ENCODE results near the gene C19orf44. TPM values are rescaled to one million over a fixed set of nuclear protein-coding genes. Genes with fewer than 3 reads are reported as not detected.
"Not testable (repeated sequence)": the region's sequence is repeated elsewhere in the genome, so short reads cannot be mapped to it uniquely, and the experiment has no call there.

Gene C19orf44
- 4.6 TPM for polyA plus RNA-seq (2013, experiment 1 of 2)
- polyA plus RNA-seq (2013, experiment 2 of 2): 4.4 TPM

DNA sequence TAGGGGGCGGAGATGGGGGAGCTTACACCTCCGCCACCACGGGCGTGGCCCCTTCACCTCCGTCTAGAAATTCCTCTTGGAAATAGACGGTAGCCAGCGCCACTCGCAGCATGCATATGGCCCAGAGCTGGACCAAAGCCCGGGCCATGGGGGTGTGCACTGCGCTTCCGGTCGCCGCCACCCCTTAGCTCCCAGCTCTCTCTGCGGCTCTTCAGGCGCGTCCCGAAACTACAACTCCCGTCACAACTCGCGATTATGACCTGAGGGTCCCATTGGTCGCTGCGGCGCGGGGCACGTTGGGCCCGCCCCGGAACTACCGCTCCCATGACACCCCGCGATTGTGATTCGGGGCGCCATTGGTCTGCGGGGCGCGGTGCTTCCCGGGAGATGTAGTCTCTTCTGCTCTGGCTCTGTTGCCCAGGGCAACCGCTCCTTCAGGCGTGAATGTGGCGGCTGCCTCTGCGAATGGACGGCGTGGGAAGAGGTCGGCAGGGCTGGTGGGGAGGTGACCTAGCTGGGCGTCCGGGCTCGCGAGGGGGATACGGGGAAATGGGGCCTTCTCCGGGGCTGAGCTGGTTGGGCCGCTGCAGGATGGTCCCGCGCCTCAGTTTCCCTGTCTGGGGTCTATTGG lies at the start of gene C19orf44, which contains the start of gene CALR3:
Gene C19orf44, plus strand, starts transcription at position 413 of the 631 bp plus-strand sequence. CDS start 4,399 bp downstream, outside the sequence.
Gene CALR3, minus strand, starts transcription at position 186 of the 631 bp plus-strand sequence. Its CDS starts 38 bp downstream, at position 148.
- no peaks in the 10 kb centered on the region for H3K4me1 ChIP-seq (ENCODE audit: insufficient read depth, low read length)
- WGBS: 2% methylated on average over 52 of the region's 52 CpGs
- no peaks in the 10 kb centered on the region for H3K9me3 ChIP-seq (ENCODE audit: insufficient read depth, low read depth, low read length)
- peak within 1 kb of the TSS; percentile 73 for H3K4me3 ChIP-seq (ENCODE audit: low read length)
- H3K36me3 ChIP-seq (ENCODE audit: insufficient read depth, low read length): peaks cover 3% of the 10 kb centered on the region
- peak within 1 kb of the TSS; percentile 56; the same call in 1 of the 2 replicates for H3K27ac ChIP-seq (ENCODE audit: low read depth, low read length)
- no peaks in the 10 kb centered on the region for H3K27me3 ChIP-seq (ENCODE audit: insufficient read depth, low read length)
- H3K9ac ChIP-seq (ENCODE audit: low read depth, low read length): peak within 1 kb of the TSS; percentile 75

DNA sequence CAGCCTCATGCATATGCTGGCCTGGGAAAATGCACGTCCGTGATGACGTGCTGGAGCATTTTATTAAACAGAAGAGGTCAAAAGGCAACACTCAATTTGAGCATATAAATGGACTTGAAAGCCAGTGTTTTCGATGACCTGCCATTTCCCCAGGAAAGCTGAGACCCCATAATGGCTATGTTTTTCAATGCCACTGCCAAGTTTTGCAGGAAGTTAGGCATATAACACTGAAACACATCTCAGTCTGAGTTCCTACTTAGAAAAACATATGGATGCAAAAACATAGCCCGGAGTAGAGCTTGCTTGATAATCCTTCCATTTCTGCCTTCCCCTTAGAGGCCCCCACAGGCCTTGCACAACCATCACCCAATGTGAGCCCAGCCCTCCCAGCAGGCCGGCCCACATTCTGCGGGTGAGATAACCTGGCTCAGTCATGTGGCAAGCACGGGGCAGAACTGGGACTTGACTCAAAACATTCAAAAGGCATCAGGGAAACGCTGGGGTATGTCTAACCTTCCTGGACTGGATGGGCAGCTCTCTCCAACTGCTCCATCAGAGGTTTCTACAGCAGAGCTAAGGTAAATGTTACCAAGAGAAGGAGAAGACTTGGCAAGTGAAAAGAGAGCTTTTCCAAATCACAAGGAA lies 49.3 kb upstream of the C19orf44 start:
- no peaks in the 10 kb centered on the region; the same call in 1 of the 2 replicates for H3K36me3 ChIP-seq (ENCODE audit: insufficient read depth, low read length)
- H3K27ac ChIP-seq (ENCODE audit: low read depth, low read length): no peak overlapping the region
- peaks cover 9% of the 10 kb centered on the region; the same call in 1 of the 2 replicates for H3K4me1 ChIP-seq (ENCODE audit: insufficient read depth, low read length)
- 82% methylated on average over 9 of the region's 9 CpGs for WGBS
- no peaks in the 10 kb centered on the region for H3K27me3 ChIP-seq (ENCODE audit: insufficient read depth, low read length)
- H3K9me3 ChIP-seq (ENCODE audit: insufficient read depth, low read depth, low read length): no peaks in the 10 kb centered on the region
- no peak overlapping the region for H3K4me3 ChIP-seq (ENCODE audit: low read length)
- no peak overlapping the region for H3K9ac ChIP-seq (ENCODE audit: low read depth, low read length)

GRCh38 chr19:16448872-16449271 lies 47.3 kb upstream of the C19orf44 start:
- not testable (repeated sequence) for H3K27me3 ChIP-seq (ENCODE audit: insufficient read depth, low read length); H3K27ac ChIP-seq (ENCODE audit: low read depth, low read length); H3K36me3 ChIP-seq (ENCODE audit: insufficient read depth, low read length); H3K9ac ChIP-seq (ENCODE audit: low read depth, low read length); H3K4me1 ChIP-seq (ENCODE audit: insufficient read depth, low read length); H3K9me3 ChIP-seq (ENCODE audit: insufficient read depth, low read depth, low read length); H3K4me3 ChIP-seq (ENCODE audit: low read length)
- 95% methylated on average over 3 of the region's 3 CpGs for WGBS

GRCh38 chr19:16449330-16449961 lies 46.7 kb upstream of the C19orf44 start:
- Histone ChIP-seq H3K4me3 (ENCODE audit: low read length) (no peak overlapping the region), H3K4me1 (ENCODE audit: insufficient read depth, low read length) (peaks cover 9% of the 10 kb centered on the region; the same call in 1 of the 2 replicates), H3K36me3 (ENCODE audit: insufficient read depth, low read length) (no peaks in the 10 kb centered on the region; the same call in 1 of the 2 replicates), H3K27me3 (ENCODE audit: insufficient read depth, low read length) (no peaks in the 10 kb centered on the region), H3K9ac (ENCODE audit: low read depth, low read length) (no peak overlapping the region), H3K27ac (ENCODE audit: low read depth, low read length) (no peak overlapping the region), H3K9me3 (ENCODE audit: insufficient read depth, low read depth, low read length) (no peaks in the 10 kb centered on the region)
- WGBS: 94% methylated on average over 6 of the region's 6 CpGs

DNA sequence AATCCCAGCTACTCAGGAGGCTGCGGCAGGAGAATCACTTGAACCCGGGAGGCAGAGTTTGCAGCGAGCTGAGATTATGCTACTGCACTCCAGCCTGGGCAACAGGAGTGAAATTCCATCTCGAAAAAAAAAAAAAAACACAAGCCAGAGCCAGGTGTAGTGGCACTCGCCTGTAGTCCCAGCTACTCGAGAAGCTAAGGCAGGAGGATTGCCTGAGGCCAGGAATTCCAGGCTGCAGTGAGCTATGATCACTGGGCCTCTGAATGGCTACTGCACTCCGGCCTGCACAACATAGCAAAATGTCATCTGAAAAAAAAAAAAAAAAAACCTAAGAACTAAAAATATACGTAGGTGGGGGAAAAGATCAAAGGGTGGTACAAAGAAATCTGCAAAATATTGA lies 43.9 kb upstream of the C19orf44 start:
- H3K9ac ChIP-seq (ENCODE audit: low read depth, low read length): no peak overlapping the region
- no peaks in the 10 kb centered on the region for H3K27me3 ChIP-seq (ENCODE audit: insufficient read depth, low read length)
- 86% methylated on average over 6 of the region's 8 CpGs for WGBS
- no peaks in the 10 kb centered on the region; the same call in 1 of the 2 replicates for H3K36me3 ChIP-seq (ENCODE audit: insufficient read depth, low read length)
- H3K27ac ChIP-seq (ENCODE audit: low read depth, low read length): no peak overlapping the region
- H3K4me1 ChIP-seq (ENCODE audit: insufficient read depth, low read length): peaks cover 18% of the 10 kb centered on the region
- no peak overlapping the region for H3K4me3 ChIP-seq (ENCODE audit: low read length)
- no peaks in the 10 kb centered on the region for H3K9me3 ChIP-seq (ENCODE audit: insufficient read depth, low read depth, low read length)

- Histone ChIP-seq H3K36me3 (ENCODE audit: insufficient read depth, low read length) (no peaks in the 10 kb centered on the region; the same call in 1 of the 2 replicates), H3K27me3 (ENCODE audit: insufficient read depth, low read length) (no peaks in the 10 kb centered on the region), H3K9ac (ENCODE audit: low read depth, low read length) (no peak overlapping the region), H3K27ac (ENCODE audit: low read depth, low read length) (peak overlapping the region; percentile 19; the same call in 1 of the 2 replicates), H3K9me3 (ENCODE audit: insufficient read depth, low read depth, low read length) (no peaks in the 10 kb centered on the region), H3K4me1 (ENCODE audit: insufficient read depth, low read length) (peaks cover 36% of the 10 kb centered on the region), H3K4me3 (ENCODE audit: low read length) (no peak overlapping the region)
- 90% methylated on average over 10 of the region's 10 CpGs for WGBS
Measured at GRCh38 chr19:16454351-16454918, 41.8 kb upstream of the C19orf44 start.

DNA sequence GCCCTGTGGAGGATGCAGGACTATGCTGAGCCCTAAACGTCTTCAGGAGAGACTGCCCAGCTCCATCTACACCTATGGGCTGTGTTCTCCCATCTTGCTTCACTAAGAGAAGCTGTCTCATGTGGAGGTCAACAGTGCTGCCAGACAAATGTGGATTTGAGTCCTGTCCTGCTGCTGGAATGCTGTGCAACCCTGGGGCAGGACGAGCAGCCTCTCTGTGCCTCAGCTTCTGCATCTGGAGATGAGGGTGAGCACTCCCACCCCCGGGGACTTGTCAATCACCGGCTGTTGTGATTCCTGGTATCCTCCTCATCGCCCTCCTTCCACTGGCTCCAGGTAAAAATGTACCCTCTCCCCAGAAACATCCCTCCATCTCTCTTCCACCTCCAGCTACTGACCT lies 40.7 kb upstream of the C19orf44 start:
- no peak overlapping the region for H3K9ac ChIP-seq (ENCODE audit: low read depth, low read length)
- H3K27ac ChIP-seq (ENCODE audit: low read depth, low read length): no peak overlapping the region
- H3K36me3 ChIP-seq (ENCODE audit: insufficient read depth, low read length): no peaks in the 10 kb centered on the region
- WGBS: 91% methylated on average over 5 of the region's 5 CpGs
- H3K9me3 ChIP-seq (ENCODE audit: insufficient read depth, low read depth, low read length): no peaks in the 10 kb centered on the region
- H3K4me3 ChIP-seq (ENCODE audit: low read length): no peak overlapping the region
- H3K27me3 ChIP-seq (ENCODE audit: insufficient read depth, low read length): no peaks in the 10 kb centered on the region
- peaks cover 36% of the 10 kb centered on the region for H3K4me1 ChIP-seq (ENCODE audit: insufficient read depth, low read length)

DNA sequence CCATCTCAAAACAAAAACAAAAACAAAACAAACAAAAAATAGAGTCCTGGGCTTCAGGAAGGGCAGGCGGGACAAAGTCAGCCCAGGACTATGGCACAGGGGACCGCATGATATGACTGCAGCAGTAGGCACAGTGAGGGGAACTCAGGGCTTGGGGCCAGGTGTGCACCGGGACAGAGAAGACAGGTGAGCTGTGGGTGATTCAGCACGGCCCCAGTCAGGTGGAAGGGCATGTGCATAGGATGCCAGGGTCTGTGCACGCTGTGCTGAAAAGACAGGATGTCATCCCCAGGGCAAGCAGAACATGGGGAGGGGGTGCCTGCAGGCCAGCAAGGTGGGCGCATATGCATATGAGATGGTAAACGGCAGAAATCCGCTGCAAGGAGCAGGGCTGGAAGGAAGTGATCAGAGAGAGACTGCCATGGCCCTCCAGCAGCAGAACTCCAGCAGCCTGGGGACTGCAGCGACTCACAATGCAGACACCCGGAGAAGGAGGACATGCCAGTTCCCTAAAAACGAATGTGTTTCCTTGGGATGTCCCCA lies 39.5 kb upstream of the C19orf44 start:
- Histone ChIP-seq H3K36me3 (ENCODE audit: insufficient read depth, low read length) (no peaks in the 10 kb centered on the region), H3K9ac (ENCODE audit: low read depth, low read length) (no peak overlapping the region), H3K4me1 (ENCODE audit: insufficient read depth, low read length) (peaks cover 36% of the 10 kb centered on the region), H3K4me3 (ENCODE audit: low read length) (no peak overlapping the region; the same call in 1 of the 2 replicates), H3K27me3 (ENCODE audit: insufficient read depth, low read length) (no peaks in the 10 kb centered on the region), H3K27ac (ENCODE audit: low read depth, low read length) (peak overlapping the region; percentile 38), H3K9me3 (ENCODE audit: insufficient read depth, low read depth, low read length) (no peaks in the 10 kb centered on the region)
- WGBS: 63% methylated on average over 11 of the region's 11 CpGs

DNA sequence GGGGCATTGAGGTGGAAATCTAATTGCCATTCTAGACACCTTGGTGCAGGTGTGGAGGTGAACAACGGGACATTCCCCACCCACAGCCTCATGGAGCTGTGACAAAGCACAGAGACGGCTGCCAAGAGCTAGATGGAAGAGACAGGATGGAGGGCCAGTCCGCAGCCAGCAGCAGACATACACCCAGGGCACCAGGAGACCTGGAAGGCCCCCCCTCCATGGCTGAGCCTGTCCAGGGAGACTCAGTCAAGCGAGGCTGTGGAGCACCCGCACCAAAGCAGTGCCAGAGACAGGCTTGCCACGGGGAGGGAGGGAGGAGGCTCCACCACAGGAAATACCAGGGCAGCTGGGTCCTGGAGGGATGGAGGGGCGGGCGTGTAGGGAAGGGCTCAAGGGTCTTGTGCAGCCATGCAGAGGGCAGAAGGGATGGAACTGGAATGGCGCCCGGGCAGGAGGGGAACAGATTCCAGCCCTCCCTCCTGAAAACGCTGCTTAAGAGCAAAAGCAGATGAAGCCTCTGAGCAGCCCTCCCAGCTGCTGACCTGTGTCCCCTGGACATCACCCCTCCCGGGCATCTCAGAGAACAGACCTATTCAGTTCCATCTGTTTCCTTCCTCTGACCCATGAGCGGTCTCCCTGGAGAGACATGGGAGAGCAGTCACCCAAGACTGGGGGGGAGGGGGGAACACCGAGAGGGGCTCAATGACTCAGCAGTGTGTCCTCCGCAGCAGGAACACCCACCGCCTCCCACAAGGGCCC lies 38.8 kb upstream of the C19orf44 start:
- Histone ChIP-seq H3K9me3 (ENCODE audit: insufficient read depth, low read depth, low read length) (no peaks in the 10 kb centered on the region), H3K36me3 (ENCODE audit: insufficient read depth, low read length) (no peaks in the 10 kb centered on the region), H3K4me1 (ENCODE audit: insufficient read depth, low read length) (peaks cover 36% of the 10 kb centered on the region), H3K27me3 (ENCODE audit: insufficient read depth, low read length) (no peaks in the 10 kb centered on the region), H3K27ac (ENCODE audit: low read depth, low read length) (peak overlapping the region; percentile 58), H3K4me3 (ENCODE audit: low read length) (no peak overlapping the region; the same call in 1 of the 2 replicates), H3K9ac (ENCODE audit: low read depth, low read length) (no peak overlapping the region; the same call in 1 of the 2 replicates)
- WGBS: 63% methylated on average over 14 of the region's 16 CpGs

- Histone ChIP-seq H3K4me1 (ENCODE audit: insufficient read depth, low read length) (peaks cover 36% of the 10 kb centered on the region), H3K36me3 (ENCODE audit: insufficient read depth, low read length) (no peaks in the 10 kb centered on the region), H3K27me3 (ENCODE audit: insufficient read depth, low read length) (no peaks in the 10 kb centered on the region), H3K9ac (ENCODE audit: low read depth, low read length) (no peak overlapping the region; the same call in 1 of the 2 replicates), H3K27ac (ENCODE audit: low read depth, low read length) (peak overlapping the region; percentile 58; the same call in 1 of the 2 replicates), H3K9me3 (ENCODE audit: insufficient read depth, low read depth, low read length) (no peaks in the 10 kb centered on the region), H3K4me3 (ENCODE audit: low read length) (no peak overlapping the region)
- 85% methylated on average over 8 of the region's 8 CpGs for WGBS
Measured at GRCh38 chr19:16457954-16458331, 38.3 kb upstream of the C19orf44 start.
